NCI-H128 (cell line): ENCODE data around the gene CYP2A6.

Experiments used
- DNase-seq: peaks from one replicate; lab custom pipeline; 2025; ENCODE audit not compliant: unreplicated experiment; lab: John Stamatoyannopoulos, UW

CYP2A6 gene

GRCh38 chr19:40803857-40804782 lies 46.1 kb downstream of the CYP2A6 start:
- DNase-seq, result no peak

- DNase-seq, result no peak
Measured at GRCh38 chr19:40803170-40803856, 46.9 kb downstream of the CYP2A6 start.

GRCh38 chr19:40802300-40803169 lies 47.7 kb downstream of the CYP2A6 start:
- DNase-seq, result no peak

- no peak for DNase-seq
Measured at GRCh38 chr19:40801426-40802299, 48.6 kb downstream of the CYP2A6 start.

- no peak for DNase-seq
Measured at GRCh38 chr19:40800997-40801377, 49.3 kb downstream of the CYP2A6 start.

GRCh38 chr19:40800339-40800996 lies 49.8 kb downstream of the CYP2A6 start:
- no peak for DNase-seq

- no peak for DNase-seq
Measured at GRCh38 chr19:40799558-40800338, 50.5 kb downstream of the CYP2A6 start.

GRCh38 chr19:40798683-40799557 lies 51.3 kb downstream of the CYP2A6 start, which contains the start of gene EGLN2:
TSS of gene EGLN2 (plus strand) at chr19:40799191. CDS start at chr19:40800573, 1,382 bp downstream.
- DNase-seq, result peak; percentile 99

- DNase-seq, result no peak
Measured at GRCh38 chr19:40797963-40798682, 52.1 kb downstream of the CYP2A6 start.

- DNase-seq, result no peak
Measured at GRCh38 chr19:40797166-40797962, 52.9 kb downstream of the CYP2A6 start.
